Chondrocyte (in vitro differentiated cells): ENCODE measurements around the gene HSPA12A. TPM values are rescaled to one million over a fixed set of nuclear protein-coding genes. Genes with fewer than 3 reads are reported as not detected.

ENCODE experiments used
- DNase-seq: peaks from one replicate; pipeline ENCODE4 v3.0.0; 2021; ENCODE audit warnings: mixed read lengths, low spot score
- H3K27ac Mint-ChIP-seq: one replicate; pipeline ENCODE4 v1.8.0; 2021; ENCODE audit warnings: mild to moderate bottlenecking, moderate library complexity, mixed read lengths; ENCODE audit not compliant: unreplicated experiment
- H3K27me3 Mint-ChIP-seq: 2 replicates; pipeline ENCODE4 v1.8.0; 2021; ENCODE audit warnings: low read depth, mixed read lengths
- H3K36me3 Mint-ChIP-seq: 2 replicates; pipeline ENCODE4 v1.8.0; 2021; ENCODE audit warnings: low read depth, mixed read lengths
- H3K4me1 Mint-ChIP-seq: 2 replicates; pipeline ENCODE4 v1.8.0; 2021; ENCODE audit warnings: low read depth, mild to moderate bottlenecking, mixed read lengths
- H3K4me3 Mint-ChIP-seq: one replicate; pipeline ENCODE4 v1.8.0; 2021; ENCODE audit warnings: mild to moderate bottlenecking, moderate library complexity, mixed read lengths; ENCODE audit not compliant: unreplicated experiment
- H3K9me3 Mint-ChIP-seq: 2 replicates; pipeline ENCODE4 v1.8.0; 2021; ENCODE audit warnings: low read depth, mixed read lengths
- total RNA-seq: library from RNA; stranded (reverse); gene quantifications from 3 replicates; pipeline ENCODE4 v1.2.1, GENCODE V29; 2021
- TF ChIP-seq, protein P1 (sequence below): fragments of 200-600 bp; sonication (generic); IDR thresholded peaks from 2 replicates; pipeline ENCODE4 v1.5.0; 2021; ENCODE audit warnings: antibody characterized with exemption, mild to moderate bottlenecking, moderate library complexity

Gene HSPA12A
- total RNA-seq, 1 donor from 2014 or later = 6.9 TPM

DNA sequence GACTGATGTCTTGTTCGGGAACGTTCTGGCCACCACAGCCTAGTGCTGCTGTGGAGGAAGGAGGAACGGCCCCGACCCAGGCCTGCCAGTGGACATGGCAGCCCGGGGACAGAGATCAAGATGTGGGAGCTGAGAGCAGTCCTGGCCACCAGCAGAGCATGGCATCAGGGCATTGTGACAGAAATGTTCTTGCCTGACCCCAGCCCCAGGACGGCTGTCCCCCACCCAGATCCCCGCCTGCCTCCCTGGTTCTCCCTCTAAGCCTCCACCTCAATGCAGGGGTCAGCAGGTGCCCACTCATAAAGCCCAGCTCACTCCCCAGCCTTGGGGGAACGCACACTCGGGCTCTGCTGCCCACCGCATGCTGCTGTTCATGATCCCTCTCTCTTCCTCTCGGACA, 42.9 kb upstream of the HSPA12A start:
- Mint-ChIP-seq H3K36me3 (no peaks in the 10 kb centered on the region), H3K4me3 (no peak overlapping the region), H3K27ac (no peak overlapping the region), H3K27me3 (peaks cover 4% of the 10 kb centered on the region), H3K9me3 (no peaks in the 10 kb centered on the region), H3K4me1 (peaks cover 15% of the 10 kb centered on the region)
- TF ChIP-seq, protein P1, sequence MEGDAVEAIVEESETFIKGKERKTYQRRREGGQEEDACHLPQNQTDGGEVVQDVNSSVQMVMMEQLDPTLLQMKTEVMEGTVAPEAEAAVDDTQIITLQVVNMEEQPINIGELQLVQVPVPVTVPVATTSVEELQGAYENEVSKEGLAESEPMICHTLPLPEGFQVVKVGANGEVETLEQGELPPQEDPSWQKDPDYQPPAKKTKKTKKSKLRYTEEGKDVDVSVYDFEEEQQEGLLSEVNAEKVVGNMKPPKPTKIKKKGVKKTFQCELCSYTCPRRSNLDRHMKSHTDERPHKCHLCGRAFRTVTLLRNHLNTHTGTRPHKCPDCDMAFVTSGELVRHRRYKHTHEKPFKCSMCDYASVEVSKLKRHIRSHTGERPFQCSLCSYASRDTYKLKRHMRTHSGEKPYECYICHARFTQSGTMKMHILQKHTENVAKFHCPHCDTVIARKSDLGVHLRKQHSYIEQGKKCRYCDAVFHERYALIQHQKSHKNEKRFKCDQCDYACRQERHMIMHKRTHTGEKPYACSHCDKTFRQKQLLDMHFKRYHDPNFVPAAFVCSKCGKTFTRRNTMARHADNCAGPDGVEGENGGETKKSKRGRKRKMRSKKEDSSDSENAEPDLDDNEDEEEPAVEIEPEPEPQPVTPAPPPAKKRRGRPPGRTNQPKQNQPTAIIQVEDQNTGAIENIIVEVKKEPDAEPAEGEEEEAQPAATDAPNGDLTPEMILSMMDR = no peak
- peak; percentile 69 for DNase-seq

- Mint-ChIP-seq H3K27ac (no peak overlapping the region), H3K36me3 (no peaks in the 10 kb centered on the region), H3K4me1 (peaks cover 15% of the 10 kb centered on the region), H3K27me3 (peaks cover 3% of the 10 kb centered on the region), H3K9me3 (no peaks in the 10 kb centered on the region), H3K4me3 (no peak overlapping the region)
- DNase-seq = peak; percentile 55
- TF ChIP-seq, protein P1 = no peak
Measured at GRCh38 chr10:116784651-116785050, 42.3 kb upstream of the HSPA12A start.

GRCh38 chr10:116784035-116784434, 41.7 kb upstream of the HSPA12A start:
- Mint-ChIP-seq H3K4me1 (peaks cover 15% of the 10 kb centered on the region), H3K36me3 (no peaks in the 10 kb centered on the region), H3K27ac (no peak overlapping the region), H3K27me3 (peaks cover 3% of the 10 kb centered on the region), H3K9me3 (no peaks in the 10 kb centered on the region), H3K4me3 (no peak overlapping the region)
- TF ChIP-seq, protein P1 = no peak
- DNase-seq = peak; percentile 56

- H3K27me3 Mint-ChIP-seq = peaks cover 3% of the 10 kb centered on the region
- H3K4me3 Mint-ChIP-seq = no peak overlapping the region
- DNase-seq = no peak
- no peak overlapping the region for H3K27ac Mint-ChIP-seq
- TF ChIP-seq, protein P1 = no peak
- H3K36me3 Mint-ChIP-seq = no peaks in the 10 kb centered on the region
- H3K4me1 Mint-ChIP-seq = peaks cover 11% of the 10 kb centered on the region
- no peaks in the 10 kb centered on the region for H3K9me3 Mint-ChIP-seq
Measured at GRCh38 chr10:116783011-116783655, 40.8 kb upstream of the HSPA12A start.

GRCh38 chr10:116781370-116781884, 39.1 kb upstream of the HSPA12A start:
- no peaks in the 10 kb centered on the region for H3K9me3 Mint-ChIP-seq
- H3K4me3 Mint-ChIP-seq = no peak overlapping the region
- TF ChIP-seq, protein P1 = no peak
- H3K27ac Mint-ChIP-seq = no peak overlapping the region
- peaks cover 3% of the 10 kb centered on the region for H3K27me3 Mint-ChIP-seq
- DNase-seq = no peak
- H3K36me3 Mint-ChIP-seq = no peaks in the 10 kb centered on the region
- H3K4me1 Mint-ChIP-seq = peaks cover 6% of the 10 kb centered on the region
